Measurements from ENCODE around the gene ZNF281.

Gene ZNF281

DNA sequence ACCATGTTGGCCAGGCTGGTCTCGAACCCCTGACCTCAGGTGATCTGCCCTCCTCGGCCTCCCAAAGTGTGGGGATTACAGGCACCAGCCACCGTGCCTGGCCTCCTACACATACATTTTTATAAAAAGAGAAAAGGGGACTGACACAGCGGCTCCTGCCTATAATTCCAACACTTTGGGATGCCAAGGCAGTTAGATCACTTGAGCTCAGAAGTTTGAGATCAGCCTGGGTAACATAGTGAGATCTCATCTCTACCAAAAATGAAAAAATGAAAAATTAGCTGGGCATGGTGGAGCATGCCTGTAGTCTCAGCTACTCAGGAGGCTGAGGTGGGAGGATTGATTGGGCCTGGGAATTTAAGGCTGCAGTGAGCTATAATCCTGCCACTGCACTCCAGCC, 23.4 kb downstream of the ZNF281 start:
- no peak for DNase-seq

DNA sequence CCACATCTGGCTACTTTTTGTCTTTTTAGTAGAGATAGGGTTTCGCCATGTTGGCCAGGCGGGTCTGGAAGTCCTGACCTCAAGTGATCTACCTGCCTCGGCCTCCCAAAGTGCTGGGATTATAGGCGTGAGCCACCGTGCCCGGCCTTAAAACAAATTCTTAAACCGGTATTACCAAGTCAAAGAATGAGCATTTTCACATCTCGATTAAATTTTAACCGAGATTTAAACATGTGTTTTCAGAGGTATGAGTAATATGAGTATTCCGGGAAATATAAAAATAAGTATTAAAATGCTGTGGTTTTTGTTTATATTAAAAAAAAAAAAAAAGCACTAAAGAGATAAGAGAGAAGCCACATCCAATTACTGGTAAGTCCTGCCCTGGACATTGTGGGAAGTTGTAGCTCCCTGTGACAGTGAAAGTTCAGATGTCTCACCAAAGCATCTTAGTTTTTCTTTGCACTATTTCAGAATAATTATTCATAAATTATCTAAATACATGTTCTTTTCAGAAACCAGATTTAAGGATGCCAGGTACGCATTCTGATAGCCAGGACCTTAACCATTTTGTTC, 24.9 kb downstream of the ZNF281 start:
- no peak for DNase-seq

DNA sequence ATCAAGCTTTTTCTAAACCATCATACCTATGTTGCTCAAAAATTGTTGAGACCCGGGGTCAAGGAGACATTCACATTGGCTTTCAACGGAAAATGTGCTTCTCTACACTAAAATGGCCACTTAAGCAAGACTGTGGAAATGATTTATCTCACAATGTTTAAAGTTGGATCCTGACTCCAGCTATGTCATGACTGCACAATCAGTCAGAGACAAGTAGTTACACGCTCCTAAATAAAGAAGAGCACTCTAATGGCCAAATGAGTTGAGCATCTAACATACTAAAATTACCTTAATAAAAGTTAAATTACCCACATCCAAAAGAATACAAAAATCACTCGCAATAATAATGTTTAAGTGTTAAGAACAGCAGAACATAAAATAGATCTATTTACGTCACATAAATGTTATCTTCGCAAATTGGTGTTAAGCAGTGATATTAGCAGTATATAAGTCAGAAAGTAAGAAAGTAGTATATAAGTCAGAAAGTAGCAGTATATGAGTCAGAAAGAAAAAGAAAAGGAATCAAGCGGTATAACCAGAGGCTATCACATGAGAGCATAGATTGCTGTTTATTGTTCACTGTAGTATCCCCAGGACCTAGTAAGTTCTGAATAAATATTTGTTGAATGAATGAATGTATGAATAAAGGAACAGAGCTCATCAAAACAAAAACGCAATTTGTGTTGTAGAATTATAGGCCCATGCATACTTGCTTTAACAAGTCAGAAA, 28.4 kb downstream of the ZNF281 start:
- DNase-seq = no peak

DNA sequence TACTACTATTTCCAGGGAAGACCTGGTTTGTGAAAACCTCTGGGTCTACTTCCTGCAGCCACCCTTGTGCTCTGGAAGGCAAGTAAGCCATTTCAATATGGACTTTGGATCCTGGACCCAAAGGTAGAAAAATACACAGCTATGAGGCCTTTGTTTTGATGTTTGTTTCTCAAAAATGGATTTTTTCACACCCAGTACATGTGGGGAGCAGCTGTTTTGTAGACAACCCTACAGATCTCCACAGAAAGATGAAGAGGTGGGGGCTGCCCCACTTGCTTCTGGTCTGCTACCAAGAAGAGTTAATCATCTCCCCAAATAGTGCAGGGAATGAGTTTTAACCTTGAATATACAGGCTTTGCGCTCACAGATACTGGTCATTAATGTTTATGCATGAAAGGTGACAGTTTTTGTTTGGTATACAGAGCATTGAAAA, 29.2 kb downstream of the ZNF281 start:
- no peak for DNase-seq

DNA sequence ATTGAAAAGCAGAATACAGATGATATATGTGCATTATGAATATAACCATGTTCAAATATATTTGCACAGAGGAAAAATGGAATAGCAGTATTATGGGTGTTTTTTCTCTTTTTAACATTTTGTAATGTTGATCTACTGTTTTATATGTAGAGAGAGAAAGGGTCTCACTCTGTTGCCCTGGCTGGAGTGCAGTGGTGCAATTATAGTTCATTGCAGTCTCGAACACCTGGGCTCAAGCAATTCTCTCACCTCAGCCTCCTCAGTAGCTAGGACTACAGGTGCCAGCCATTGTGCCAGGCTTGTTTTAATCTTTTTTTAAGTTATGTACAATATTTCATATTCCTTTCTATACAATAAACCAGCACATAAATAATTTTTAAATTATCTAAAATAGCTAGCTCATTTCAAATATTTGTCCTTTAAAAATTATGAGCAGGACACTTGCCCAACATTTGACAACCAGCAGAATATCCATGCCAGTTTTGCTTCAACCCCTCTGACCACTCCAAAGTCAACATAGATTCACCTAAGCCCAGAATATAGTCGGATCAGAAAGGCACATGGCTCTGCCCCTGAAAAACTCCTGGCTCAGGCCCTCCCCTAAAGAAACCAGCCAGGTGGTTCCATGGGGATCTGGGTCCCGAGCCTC, 29.8 kb downstream of the ZNF281 start:
- no peak for DNase-seq

DNA sequence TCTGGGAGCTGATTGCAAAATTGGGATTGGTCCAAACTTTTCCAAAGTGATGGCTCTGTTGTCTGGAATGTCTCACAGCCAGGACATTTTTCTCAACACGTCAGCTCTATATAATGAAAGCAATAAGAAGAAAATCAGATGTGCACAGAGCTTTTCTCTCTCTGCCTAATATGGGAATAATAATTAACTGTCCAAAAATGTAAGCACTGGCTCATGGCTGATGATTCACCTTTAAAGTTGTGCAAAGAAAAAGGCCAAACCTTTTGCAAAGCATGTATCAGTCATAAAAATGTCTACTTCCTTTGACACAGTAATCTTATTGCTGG, 30.4 kb downstream of the ZNF281 start:
- DNase-seq = no peak

DNA sequence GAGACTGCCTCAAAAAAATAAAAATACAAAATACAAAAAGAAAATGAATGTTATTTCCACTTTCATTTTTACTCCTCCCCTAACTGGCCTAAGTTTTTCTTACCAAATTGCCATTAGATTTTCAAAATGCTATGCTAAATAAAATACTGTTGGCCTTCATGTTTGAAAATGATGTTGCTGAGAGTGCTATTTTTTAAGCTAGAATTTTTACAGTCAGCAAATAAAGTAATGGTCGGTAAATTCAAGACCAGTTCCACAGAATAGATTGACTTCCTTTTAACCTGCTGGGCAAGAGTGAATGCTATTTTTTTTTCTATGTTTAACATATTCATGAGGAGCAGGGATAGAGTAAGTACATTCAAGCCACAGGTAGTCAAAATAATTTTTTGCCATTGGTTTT, 31.7 kb downstream of the ZNF281 start:
- no peak for DNase-seq

DNA sequence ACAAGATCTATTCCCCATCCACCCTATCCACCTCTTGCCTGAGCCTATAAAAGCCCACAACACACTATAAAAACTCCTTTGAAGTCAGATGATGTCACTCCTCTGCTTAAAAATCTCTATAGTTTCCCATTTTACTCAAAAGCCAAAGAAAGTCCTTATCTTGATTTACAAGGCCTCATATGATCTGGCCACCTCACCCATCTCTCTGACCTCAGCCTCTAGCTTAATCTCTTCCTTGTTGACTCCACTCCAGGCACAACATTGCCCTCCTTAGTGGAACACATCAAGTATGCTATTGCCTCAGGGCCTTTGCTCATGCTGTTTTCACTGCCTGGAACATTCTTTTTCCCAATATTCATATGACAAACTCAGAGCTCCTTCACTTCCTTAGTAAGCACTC, 33.3 kb downstream of the ZNF281 start:
- DNase-seq = no peak

DNA sequence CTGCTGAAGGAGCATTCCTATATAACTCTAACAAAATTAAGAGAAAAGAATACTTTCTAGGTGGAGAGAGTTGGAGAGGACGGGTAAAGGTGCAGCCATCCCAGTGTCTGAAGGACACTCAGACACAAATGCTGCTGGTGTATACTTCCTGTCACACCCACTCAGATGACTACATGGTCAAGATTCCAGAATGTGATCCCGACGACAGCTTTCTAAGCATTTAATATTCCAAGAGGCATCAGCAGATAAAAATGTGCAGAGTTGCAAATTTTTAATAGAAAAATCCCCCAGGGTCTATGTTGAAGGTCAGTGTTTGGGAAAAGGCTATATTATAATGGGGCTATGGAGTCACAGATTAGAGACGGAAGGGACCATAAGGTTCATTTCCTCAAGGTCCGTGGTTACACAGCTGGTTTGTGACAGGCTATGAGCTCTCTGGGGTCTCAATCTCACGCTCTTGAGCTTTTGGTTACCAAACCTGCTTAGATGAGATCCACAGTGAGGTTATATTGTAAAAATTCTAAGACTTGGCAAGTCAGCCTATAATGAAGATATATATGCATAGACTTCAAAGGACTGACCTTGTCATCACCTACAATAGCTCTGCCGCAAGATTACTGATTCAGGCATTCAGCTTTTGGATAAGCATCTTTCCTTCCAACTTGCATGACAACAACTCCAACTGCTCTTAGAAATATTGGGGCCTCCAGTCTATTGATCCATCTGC, 35.1 kb downstream of the ZNF281 start:
- no peak for DNase-seq

DNA sequence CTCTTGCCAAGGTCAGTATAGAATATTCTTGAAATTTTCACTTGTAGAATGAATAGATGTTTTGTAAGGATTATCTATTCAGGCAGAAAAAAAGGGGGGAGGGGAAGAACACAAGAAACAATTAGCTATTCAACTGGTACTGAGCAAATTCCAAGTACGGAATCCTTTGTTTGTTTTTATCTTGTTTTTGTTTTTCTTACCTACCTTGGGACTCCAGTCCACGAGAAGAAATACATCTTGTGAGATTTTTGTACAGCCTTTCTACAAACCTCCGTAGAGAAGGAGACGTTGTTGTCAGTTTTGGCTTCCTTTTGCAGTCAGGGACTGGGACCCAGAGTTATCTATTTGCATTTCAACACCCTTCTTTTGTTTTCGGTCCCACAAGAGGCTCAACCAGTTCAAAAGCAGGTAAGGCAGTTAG, 36.0 kb downstream of the ZNF281 start:
- no peak for DNase-seq

DNA sequence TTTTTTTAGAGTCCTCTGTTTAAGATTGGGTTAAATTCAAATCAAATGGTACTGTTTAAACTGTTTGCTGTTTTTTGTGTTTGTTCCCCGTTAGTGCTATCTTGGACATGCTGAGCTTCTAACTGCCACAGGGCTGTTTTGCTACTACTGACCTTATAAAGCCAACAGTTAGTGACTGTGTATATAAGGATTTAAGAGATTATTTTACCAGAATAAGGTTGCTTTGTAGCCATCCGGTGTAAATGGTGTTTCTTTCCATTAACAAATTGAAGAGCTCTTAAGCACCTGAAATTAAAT, 37.0 kb downstream of the ZNF281 start:
- DNase-seq = no peak

DNA sequence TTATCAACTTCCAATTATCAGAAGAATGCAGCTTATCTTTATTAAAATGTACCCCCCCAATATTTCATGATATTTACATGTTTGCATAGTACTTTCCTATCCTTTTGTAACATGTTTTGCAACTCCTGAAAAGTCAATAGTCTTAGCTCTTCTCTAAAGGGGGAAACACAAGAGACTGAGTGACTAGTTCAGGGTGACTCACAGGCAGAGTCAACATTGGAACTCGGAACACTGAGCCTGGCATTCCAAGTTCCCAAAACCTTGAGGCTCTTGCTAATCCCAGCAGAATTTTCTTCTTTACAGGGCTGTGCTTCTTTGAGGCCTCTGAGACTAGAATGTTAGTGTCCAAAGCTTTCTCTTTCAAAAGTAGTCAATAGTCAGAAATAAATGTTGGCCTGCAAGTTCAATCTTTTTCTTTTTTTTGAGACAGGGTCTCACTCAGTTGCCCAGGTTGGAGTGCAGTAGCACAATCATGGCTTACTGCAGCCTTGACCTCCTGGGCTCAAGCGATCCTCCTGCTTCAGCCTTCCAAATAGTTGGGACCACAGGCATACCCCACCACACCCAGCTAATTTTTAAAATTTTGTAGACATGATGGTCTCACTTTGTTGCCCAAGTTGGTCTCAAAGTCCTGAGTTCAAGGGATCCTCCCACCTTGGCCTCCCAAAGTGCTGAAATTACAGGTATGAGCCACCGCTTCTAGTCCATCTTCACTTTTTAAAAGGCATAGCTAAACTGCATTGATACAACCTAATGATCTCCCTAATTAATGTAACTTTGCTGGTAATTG, 37.5 kb downstream of the ZNF281 start:
- DNase-seq = no peak

DNA sequence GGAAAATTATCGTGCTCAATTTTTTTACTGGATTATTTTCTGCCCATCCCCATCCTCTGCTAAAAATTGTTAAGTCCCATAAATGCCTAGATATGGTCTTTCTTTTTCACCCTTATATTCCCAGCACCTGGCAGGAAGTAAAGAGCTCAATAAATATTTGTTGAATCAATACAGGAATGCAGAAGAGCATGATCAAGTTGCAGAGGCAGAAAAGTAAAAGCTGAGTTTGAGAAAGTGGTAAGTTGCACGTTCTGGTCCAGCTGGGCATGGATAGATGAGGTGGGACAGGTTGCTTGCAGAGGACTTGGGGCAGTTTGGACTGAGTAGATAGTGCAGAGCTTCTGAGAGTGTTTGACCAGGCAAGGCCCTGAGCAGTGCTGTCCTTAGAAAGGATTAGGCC, 40.1 kb downstream of the ZNF281 start:
- DNase-seq = no peak

DNA sequence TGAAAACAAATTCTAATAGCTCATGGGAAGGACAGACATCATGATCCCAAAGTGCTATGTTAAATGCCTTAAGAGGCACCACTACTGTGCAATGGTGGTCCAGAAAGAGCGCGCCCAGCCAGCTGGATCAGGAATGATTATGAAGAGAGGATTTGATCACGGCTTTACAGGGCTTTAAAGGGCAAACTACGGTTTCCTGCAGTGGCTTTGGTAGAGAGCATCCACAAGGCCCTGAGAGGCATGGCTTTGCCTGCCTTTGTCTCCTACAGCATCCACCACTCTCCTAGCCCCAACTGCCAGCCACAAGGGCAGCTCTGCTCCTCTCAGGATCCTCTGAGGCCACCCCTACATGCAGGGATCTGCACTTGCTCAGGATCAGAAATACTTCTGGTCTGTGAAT, 40.7 kb downstream of the ZNF281 start:
- DNase-seq = no peak

DNA sequence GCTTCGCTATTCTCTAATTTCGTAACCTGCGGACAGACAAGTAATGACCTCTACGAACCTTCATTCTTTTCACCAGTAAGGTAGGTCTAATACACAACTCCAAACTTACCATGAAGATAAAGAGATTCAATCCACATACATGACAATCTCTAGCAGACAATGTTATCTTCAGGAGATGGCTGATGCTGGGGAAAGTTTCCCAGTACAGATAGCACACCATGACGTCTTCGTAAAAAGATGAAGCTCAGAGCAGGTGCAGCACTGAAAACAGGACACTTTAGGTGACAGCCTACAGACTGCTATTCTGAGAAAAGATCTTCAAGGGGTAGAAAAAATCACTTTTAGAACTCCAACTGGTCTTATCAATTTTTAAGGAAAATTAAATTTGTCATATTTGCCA, 41.3 kb downstream of the ZNF281 start:
- no peak for DNase-seq

DNA sequence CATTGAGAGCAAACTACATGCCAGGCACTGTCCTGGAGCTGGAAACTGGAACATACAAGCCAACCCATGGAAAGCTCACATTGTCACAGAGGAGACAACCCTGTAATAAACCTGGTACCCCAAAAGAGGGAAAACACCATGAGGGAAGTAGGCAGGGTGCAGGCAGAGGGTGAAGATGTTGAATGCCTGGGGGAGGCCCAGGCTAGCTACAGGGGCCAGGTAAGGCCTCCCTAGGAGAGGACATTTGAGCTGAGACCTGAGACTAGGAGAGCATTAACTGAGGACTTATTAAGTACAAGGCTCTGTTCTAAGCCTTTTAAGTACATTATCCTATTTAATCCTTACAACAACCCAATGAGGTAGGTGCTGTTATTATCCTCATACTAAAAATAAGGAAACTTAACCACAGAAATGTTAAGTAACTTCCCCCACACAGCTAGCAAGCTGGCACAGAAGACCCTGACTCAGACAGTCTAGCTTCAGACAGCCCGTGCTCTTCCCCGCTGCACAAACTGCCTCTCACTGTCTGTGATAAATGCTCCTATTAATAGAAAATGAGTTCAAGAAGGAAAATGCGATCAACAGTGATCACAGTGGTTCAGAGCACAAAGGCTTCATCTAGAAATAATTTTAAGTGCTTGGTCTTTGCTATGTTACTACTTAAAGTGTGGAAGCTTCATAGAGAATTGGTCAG, 41.8 kb downstream of the ZNF281 start:
- DNase-seq = no peak

DNA sequence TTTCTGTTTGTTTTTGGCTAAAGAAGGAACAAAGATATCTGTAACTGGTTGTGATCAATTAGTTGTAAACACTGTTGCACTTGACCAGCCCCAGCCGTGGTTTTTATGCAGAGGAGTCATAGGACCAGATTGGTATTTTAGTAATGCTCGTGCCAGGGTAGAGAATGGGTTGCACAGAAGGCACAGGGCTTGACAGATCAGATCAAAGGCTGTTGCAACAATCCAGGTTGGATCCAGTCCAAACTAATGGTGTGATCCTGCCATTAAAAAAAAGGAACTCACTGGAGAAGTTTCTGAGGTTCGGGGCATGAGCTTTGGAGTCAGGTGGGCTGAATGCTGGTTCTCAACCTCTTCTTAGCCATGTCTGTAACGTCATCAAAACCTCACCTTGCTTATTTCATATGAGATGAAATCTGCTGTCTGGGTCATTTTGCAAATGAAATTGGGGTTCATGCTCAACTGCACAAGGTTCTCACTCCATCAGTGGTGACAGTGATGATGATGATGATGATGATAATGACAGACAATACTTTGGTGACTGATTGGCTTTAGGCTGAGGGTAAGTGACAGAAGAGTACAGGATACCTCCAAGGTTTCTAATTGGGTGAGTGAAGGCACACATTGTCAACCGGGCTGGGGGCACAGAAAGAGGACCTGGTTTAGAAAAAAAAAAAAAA, 43.1 kb downstream of the ZNF281 start:
- no peak for DNase-seq

DNA sequence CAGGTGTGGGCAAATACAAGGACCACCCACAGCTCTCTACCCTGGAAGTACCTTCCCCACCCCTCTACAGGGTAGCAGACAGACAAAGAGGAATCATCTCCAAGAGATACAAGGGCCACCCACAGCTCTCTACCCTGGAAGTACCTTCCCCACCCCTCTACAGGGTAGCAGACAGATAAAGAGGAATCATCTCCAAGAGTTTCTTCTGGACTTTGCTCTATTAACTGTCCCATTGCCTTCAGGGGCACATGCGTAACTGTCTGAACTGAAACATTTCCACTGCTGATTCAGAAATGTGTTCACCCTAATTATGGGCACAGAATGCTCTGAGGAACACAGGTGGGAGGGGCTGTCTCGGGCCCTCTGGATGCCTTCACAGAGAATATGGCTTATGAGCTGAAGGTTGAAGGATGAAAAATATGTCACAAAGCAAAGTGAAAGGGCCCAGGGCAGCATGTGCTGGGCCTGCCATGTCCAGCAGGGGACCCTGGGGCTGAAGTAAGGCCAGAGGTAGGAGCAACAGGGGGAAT, 43.9 kb downstream of the ZNF281 start:
- no peak for DNase-seq

DNA sequence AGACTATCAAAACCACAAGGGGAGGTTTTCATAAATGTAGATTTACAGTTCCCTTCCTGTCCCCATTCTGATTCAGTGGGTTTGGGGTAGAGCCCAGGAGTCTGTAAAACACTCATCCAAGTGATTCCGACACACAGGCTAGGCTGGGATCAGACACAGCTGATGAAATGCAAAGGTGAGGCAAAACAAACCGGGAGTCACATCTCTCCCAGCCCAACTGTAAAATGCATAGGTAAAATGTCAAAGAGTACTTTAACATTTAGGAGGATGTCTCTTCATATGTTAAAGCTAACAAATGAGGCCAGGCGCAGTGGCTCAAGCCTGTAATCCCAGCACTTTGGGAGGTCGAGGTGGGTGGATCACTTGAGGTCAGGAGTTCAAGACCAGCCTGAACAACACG, 45.0 kb downstream of the ZNF281 start:
- DNase-seq = no peak

DNA sequence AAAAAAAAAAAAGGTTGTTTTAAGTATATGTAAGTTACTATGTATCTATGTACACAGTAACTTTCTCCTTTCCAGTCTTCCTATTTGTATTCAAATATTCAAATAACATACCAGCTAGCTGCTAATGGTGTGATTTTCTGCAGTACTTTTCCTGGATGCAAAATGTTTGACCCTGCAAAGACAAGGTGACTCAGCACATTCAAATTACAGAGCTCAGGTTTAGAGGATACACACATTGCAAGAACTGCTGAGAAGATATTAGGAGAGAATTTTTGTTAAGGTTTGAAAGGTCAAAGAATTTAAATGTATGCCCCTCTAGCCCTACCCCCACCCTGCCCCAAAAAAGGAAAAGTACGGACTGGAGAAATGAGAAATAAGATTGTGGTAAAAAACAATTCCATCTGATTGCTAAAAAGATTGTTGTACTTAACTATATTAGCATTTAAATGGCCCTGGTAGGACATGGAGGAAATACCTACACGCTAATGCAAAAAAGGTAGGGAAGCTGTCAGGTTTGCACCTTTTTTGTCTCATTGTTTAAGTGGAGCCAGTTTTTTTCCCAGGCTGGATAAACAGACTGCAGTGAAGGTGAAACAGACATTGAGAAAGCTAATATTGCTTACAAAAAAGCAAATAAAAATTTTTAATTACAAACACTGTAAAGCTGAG, 45.6 kb downstream of the ZNF281 start:
- no peak for DNase-seq

DNA sequence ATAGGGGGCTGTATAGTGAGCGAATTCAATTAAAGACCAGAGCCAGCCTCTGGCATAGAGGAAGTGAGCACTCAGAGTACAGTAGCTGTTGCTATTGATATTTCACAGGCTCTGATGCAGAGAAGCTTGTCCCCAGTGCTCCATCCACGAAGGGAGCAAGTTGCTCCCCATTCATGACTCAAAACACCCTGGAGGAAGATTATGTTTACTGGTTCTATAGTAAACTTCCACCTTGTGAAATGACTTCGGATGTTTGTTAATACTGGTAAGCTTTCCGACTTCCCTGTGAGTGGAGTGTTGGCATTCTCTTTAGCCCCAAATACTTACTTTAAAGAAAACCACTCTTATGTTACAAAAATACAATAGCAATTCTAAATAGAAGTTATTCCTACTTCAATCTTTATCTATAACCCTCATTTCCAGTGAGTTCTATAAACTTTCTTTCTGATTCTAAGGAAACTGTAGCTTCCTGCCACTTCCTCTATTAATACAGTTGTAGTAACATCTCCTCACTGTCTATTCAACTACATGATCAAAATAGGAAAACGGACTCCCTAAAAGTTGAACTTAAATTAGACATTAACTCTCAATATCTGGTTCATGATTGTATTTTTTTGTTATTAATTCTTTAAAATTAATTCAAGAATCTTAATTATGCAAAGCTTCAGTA, 46.4 kb downstream of the ZNF281 start:
- DNase-seq = no peak
